ENCODE data around the gene OLR1. TPM values are rescaled to one million over a fixed set of nuclear protein-coding genes. Genes with fewer than 3 reads are reported as not detected.
"Not testable (repeated sequence)": the region's sequence is repeated elsewhere in the genome, so short reads cannot be mapped to it uniquely, and the experiment has no call there.

The OLR1 gene
- under 0.01 and 0.29 TPM in 2 replicates for total RNA-seq

- Histone ChIP-seq H3K4me2 (ENCODE audit: insufficient read depth, low read length) (no peak within 1 kb of the TSS), H3K79me2 (ENCODE audit: insufficient read depth, low read length) (no peaks in the 10 kb centered on the region)
- no peak for TF ChIP-seq CTCF (IDR thresholded peaks at IDR 0.05; ENCODE audit: extremely low read depth, low read depth, low read length)
Measured at GRCh38 chr12:10171973-10172728, at the start of gene OLR1. Gene OLR1 (minus strand): TSS chr12:10172132. CDS start chr12:10172077, 55 bp downstream.

DNA sequence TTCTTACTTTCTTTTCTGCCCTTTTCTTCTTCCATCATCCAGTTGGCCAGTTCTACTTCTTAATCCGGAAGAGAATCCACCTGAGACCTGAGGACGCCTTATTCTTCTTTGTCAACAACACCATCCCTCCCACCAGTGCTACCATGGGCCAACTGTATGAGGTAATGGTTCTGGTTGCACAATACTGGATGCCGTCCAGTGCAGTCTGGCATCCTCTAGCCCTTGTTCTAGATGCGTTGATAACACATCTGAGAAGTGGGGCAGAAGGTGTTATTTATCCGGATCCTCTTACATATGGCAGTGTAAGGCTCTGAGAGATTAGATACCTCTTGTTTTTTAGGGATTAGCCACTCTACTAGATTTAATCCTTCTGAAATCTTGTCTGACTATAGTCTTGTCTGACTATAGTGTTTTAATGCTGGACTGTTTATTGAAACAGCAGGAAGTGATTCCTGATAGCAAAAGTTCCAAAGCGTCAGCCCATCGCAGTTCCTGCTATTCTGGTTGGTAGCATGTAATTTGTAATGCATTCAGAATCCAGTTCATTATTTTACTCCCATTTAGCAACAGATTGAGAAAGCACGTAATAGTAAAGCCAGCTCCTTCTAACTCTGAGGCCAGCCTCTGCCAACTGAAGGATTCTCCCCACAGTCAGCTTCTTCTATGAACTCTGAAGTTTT lies 48.6 kb upstream of the OLR1 start:
- Histone ChIP-seq H3K4me2 (ENCODE audit: insufficient read depth, low read length) (no peak overlapping the region), H3K9me3 (ENCODE audit: low read depth, low read length) (no peaks in the 10 kb centered on the region), H3K27ac (ENCODE audit: low read depth, low read length) (no peak overlapping the region), H2AFZ (ENCODE audit: low read length) (no peak overlapping the region), H3K27me3 (ENCODE audit: insufficient read depth, low read length) (no peaks in the 10 kb centered on the region), H3K4me3 (ENCODE audit: insufficient read depth, low read length) (no peak overlapping the region), H3K79me2 (ENCODE audit: insufficient read depth, low read length) (peaks cover 8% of the 10 kb centered on the region), H3K36me3 (ENCODE audit: insufficient read depth, low read length) (peaks cover 49% of the 10 kb centered on the region), H3K4me1 (ENCODE audit: insufficient read depth, low read length) (no peaks in the 10 kb centered on the region), H4K20me1 (ENCODE audit: insufficient read depth, low read length) (peaks cover 7% of the 10 kb centered on the region)
- DNase-seq (ENCODE audit: insufficient read length, low spot score, missing footprints), result peak; percentile 88
- TF ChIP-seq CTCF (IDR thresholded peaks at IDR 0.05; ENCODE audit: extremely low read depth, low read depth, low read length), result no peak

More at GRCh38 chr12:10171973-10172728, at the start of gene OLR1:
- H3K4me3 ChIP-seq (ENCODE audit: insufficient read depth, low read length), result no peak within 1 kb of the TSS
- DNase-seq (ENCODE audit: insufficient read length, low spot score, missing footprints), result no peak
- H3K4me1 ChIP-seq (ENCODE audit: insufficient read depth, low read length), result no peaks in the 10 kb centered on the region
- H3K27me3 ChIP-seq (ENCODE audit: insufficient read depth, low read length), result peaks cover 4% of the 10 kb centered on the region
- H3K9me3 ChIP-seq (ENCODE audit: low read depth, low read length), result no peaks in the 10 kb centered on the region
- no peaks in the 10 kb centered on the region for H4K20me1 ChIP-seq (ENCODE audit: insufficient read depth, low read length)
- H3K36me3 ChIP-seq (ENCODE audit: insufficient read depth, low read length), result no peaks in the 10 kb centered on the region
- H3K27ac ChIP-seq (ENCODE audit: low read depth, low read length), result no peak within 1 kb of the TSS
- no peak within 1 kb of the TSS for H2AFZ ChIP-seq (ENCODE audit: low read length)

GRCh38 chr12:10218021-10218420 lies 46.1 kb upstream of the OLR1 start:
- H3K4me3 ChIP-seq (ENCODE audit: insufficient read depth, low read length), result no peak overlapping the region
- peaks cover 15% of the 10 kb centered on the region for H4K20me1 ChIP-seq (ENCODE audit: insufficient read depth, low read length)
- TF ChIP-seq CTCF (IDR thresholded peaks at IDR 0.05; ENCODE audit: extremely low read depth, low read depth, low read length), result no peak

GRCh38 chr12:10215946-10216345 lies 44.0 kb upstream of the OLR1 start:
- peaks cover 14% of the 10 kb centered on the region for H3K36me3 ChIP-seq (ENCODE audit: insufficient read depth, low read length)
- not testable (repeated sequence) for H2AFZ ChIP-seq (ENCODE audit: low read length); H3K27me3 ChIP-seq (ENCODE audit: insufficient read depth, low read length); H3K4me3 ChIP-seq (ENCODE audit: insufficient read depth, low read length); H3K27ac ChIP-seq (ENCODE audit: low read depth, low read length); DNase-seq (ENCODE audit: insufficient read length, low spot score, missing footprints); H3K4me2 ChIP-seq (ENCODE audit: insufficient read depth, low read length); H3K9me3 ChIP-seq (ENCODE audit: low read depth, low read length)
- H3K4me1 ChIP-seq (ENCODE audit: insufficient read depth, low read length), result peaks cover 17% of the 10 kb centered on the region
- H3K79me2 ChIP-seq (ENCODE audit: insufficient read depth, low read length), result peaks cover 26% of the 10 kb centered on the region
- H4K20me1 ChIP-seq (ENCODE audit: insufficient read depth, low read length), result peaks cover 15% of the 10 kb centered on the region

More at GRCh38 chr12:10218021-10218420, 46.1 kb upstream of the OLR1 start:
- Histone ChIP-seq H3K27ac (ENCODE audit: low read depth, low read length) (no peak overlapping the region), H3K4me1 (ENCODE audit: insufficient read depth, low read length) (peaks cover 17% of the 10 kb centered on the region), H3K79me2 (ENCODE audit: insufficient read depth, low read length) (peaks cover 26% of the 10 kb centered on the region), H2AFZ (ENCODE audit: low read length) (no peak overlapping the region), H3K27me3 (ENCODE audit: insufficient read depth, low read length) (no peaks in the 10 kb centered on the region), H3K9me3 (ENCODE audit: low read depth, low read length) (no peaks in the 10 kb centered on the region), H3K4me2 (ENCODE audit: insufficient read depth, low read length) (no peak overlapping the region), H3K36me3 (ENCODE audit: insufficient read depth, low read length) (peaks cover 35% of the 10 kb centered on the region)
- no peak for DNase-seq (ENCODE audit: insufficient read length, low spot score, missing footprints)
